ENCODE results near the gene C8A.

GRCh38 chr1:56814205-56814604 is 40.4 kb upstream of the C8A start:
- TF ChIP-seq CTCF (IDR thresholded peaks at IDR 0.05) (no peak), POLR2A (IDR thresholded peaks at IDR 0.05) (no peak)
